CD4-positive, alpha-beta T cell treated with Interferon gamma for 1 hour (primary cell): ENCODE data around the gene CTNNA3.

Experiments used
- DNase-seq: peaks from one replicate; pipeline ENCODE4 v3.0.0-alpha.2; 2020

Gene CTNNA3

GRCh38 chr10:66786709-66787108 is 909.3 kb downstream of the CTNNA3 start:
- no peak for DNase-seq

- no peak for DNase-seq
These were observed 911.2 kb downstream of the CTNNA3 start for GRCh38 chr10:66784770-66785169.

GRCh38 chr10:66783316-66783715 is 912.7 kb downstream of the CTNNA3 start:
- DNase-seq: no peak

GRCh38 chr10:66782776-66783175 is 913.2 kb downstream of the CTNNA3 start:
- DNase-seq: no peak

- DNase-seq: no peak
These were observed 913.9 kb downstream of the CTNNA3 start for GRCh38 chr10:66782144-66782543.

GRCh38 chr10:66780796-66781195 is 915.2 kb downstream of the CTNNA3 start:
- DNase-seq: no peak

GRCh38 chr10:66778351-66778750 is 917.6 kb downstream of the CTNNA3 start:
- no peak for DNase-seq

GRCh38 chr10:66777665-66778064 is 918.3 kb downstream of the CTNNA3 start:
- no peak for DNase-seq

- no peak for DNase-seq
These were observed 922.5 kb downstream of the CTNNA3 start for GRCh38 chr10:66773472-66773817.

GRCh38 chr10:66772548-66773471 is 923.2 kb downstream of the CTNNA3 start:
- DNase-seq: no peak

- no peak for DNase-seq
These were observed 928.3 kb downstream of the CTNNA3 start for GRCh38 chr10:66767707-66768106.

- DNase-seq: no peak
These were observed 933.7 kb downstream of the CTNNA3 start for GRCh38 chr10:66762218-66762729.

GRCh38 chr10:66760941-66761340 is 935.1 kb downstream of the CTNNA3 start:
- no peak for DNase-seq

GRCh38 chr10:66755474-66755873 is 940.5 kb downstream of the CTNNA3 start:
- no peak for DNase-seq

GRCh38 chr10:66752714-66753113 is 943.3 kb downstream of the CTNNA3 start:
- DNase-seq: no peak

GRCh38 chr10:66748217-66748616 is 947.8 kb downstream of the CTNNA3 start:
- DNase-seq: no peak

GRCh38 chr10:66747451-66747850 is 948.5 kb downstream of the CTNNA3 start:
- DNase-seq: no peak

GRCh38 chr10:66746711-66747110 is 949.3 kb downstream of the CTNNA3 start:
- DNase-seq: no peak

- DNase-seq: no peak
These were observed 949.7 kb downstream of the CTNNA3 start for GRCh38 chr10:66746246-66746645.

- DNase-seq: no peak
These were observed 951.1 kb downstream of the CTNNA3 start for GRCh38 chr10:66744915-66745314.

GRCh38 chr10:66737241-66737640 is 958.8 kb downstream of the CTNNA3 start:
- DNase-seq: no peak

GRCh38 chr10:66723608-66724400 is 972.2 kb downstream of the CTNNA3 start:
- DNase-seq: no peak

- DNase-seq: no peak
These were observed 976.5 kb downstream of the CTNNA3 start for GRCh38 chr10:66719483-66719882.
